H1 (cell line): Measurements from ENCODE around the gene BRCA2. TPM values are rescaled to one million over a fixed set of nuclear protein-coding genes. Genes with fewer than 3 reads are reported as not detected.

Experiments used
- CBX8 ChIP-seq: fragments of 300-800, 300-1000 bp; sonication (generic); IDR thresholded peaks from 2 replicates; pipeline ENCODE4 v1.7.1; 2016; ENCODE audit warnings: low read depth, low read length, borderline replicate concordance
- CHD2 ChIP-seq: IDR thresholded peaks from 2 replicates; pipeline ENCODE4 v1.6.1; 2012; ENCODE audit warnings: low read length, improper control_type of control experiment
- CTBP2 ChIP-seq: IDR thresholded peaks from 2 replicates; pipeline ENCODE4 v1.7.0; 2011; ENCODE audit warnings: borderline replicate concordance, mild to moderate bottlenecking, moderate library complexity, mixed read lengths, low read length; ENCODE audit not compliant: insufficient read depth, insufficient read length
- KDM5A ChIP-seq: fragments of 200-600 bp; IDR thresholded peaks from 2 replicates; pipeline ENCODE4 v1.7.1; 2012; ENCODE audit warnings: mild to moderate bottlenecking, low read length, inconsistent platforms, mixed read lengths
- SIRT6 ChIP-seq: IDR thresholded peaks from one replicate; pipeline ENCODE4 v1.7.1; 2012; ENCODE audit warnings: low read length, inconsistent platforms
- polyA plus RNA-seq, 7 experiments: library from polyadenylated mRNA; depleted of rRNA in 3 of 7; stranded (reverse) in 5 of 7; unstranded in 2 of 7; fragments of >200 nt in 5 of 7; fragments of 200-250 nt in 2 of 7; gene quantifications; 1 replicate in 5 of 7; 2 replicates in 1 of 7; 4 replicates in 1 of 7; pipeline versions ENCODE4 v1.2.1 to v1.2.3, GENCODE V29; 2011 to 2013; ENCODE audit warnings: missing spikeins in 2 of 7, mixed read lengths in 2 of 7
- total RNA-seq: library from RNA; stranded (reverse); fragmentation: NEBNext Ultra II Directional; extraction: Animal tissue kit (Norgen Biotek cat#: 25700); gene quantifications from 2 replicates; pipeline ENCODE4 v1.2.1, GENCODE V29; 2021

Gene BRCA2
- total and polyA plus RNA-seq, 2 of the 8 experiments (the other 6 are each of a cell fraction or from before 2014, with no cell fraction given): 4.2 to 24.9 TPM

GRCh38 chr13:32317716-32318465 lies 2.6 kb downstream of the BRCA2 start (continued):
- TF ChIP-seq KDM5A (no peak), CTBP2 (no peak), SIRT6 (no peak), CHD2 (no peak), CBX8 (no peak)
